Stromal cell of bone marrow (primary cell): ENCODE measurements around the gene CCDC88C.

Experiments
- DNase-seq: peaks from one replicate; pipeline ENCODE4 v3.0.0-alpha.2; 2012; ENCODE audit warnings: low read depth

Gene CCDC88C

DNA sequence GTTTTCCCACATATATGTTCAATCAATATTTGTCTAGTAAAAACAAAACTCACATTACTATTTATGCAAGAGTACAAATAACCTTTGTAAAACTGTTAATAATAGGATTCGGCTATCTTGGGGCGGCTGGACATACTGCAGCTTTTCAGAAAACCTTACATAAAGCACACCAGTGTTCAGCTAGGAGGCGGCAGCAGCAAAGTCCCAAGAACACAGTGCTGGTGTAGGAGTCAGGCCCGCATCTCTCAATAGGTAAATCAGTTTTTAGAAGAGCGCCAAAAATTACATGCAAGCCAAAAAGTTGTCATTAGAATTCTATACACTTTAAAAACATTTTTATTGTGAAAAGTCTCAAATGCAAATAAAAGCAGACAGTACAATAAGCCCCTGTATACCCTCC lies 37.5 kb downstream of the CCDC88C start:
- no peak for DNase-seq

DNA sequence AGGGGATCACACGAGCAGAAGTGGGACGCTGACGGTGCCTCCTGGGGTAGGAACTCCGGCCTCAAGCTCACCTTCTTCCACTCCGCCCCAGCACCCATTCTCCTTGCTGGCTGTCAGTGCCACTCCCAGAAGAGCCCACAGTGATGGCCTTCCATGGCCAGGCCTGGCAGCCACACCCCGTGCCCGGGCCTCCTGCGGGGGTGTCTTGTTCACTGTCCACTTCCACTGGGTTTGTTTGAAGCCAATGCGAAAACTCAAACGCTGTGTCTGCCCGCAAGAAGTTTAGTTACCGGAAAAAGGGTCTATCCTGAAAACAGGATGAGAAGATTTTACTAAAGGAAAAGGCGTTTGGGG lies 38.1 kb downstream of the CCDC88C start:
- no peak for DNase-seq

DNA sequence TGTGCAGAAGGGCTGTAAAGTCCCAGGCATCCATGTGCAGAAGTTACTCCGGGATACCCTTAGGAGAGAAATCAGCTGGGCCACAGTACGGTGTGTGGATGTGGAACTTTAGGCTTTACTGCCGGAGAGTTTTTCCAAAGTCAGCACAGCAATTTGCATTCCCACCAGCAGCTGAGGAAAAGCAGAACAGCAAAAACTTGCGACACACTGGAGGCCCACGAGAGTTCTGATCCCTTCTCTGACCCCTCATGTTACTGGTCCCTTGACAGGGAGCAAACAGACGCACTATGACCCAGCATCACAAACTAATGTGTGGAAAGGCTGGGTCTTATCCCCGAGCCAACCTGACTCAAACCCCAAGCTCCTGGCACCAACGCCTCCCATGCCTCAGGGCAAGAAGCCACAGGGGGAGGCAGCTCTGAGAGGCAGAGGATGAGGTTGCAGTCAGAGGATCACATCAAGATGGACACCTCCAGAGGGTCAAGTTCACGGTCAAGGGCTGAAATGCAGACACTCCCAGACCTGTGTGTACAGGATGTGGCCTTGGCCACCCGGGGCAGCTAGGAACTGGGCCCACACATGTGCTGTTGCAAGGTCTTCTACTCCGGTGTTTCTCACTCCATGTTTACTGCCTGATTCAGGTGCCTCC lies 38.6 kb downstream of the CCDC88C start:
- DNase-seq = no peak

DNA sequence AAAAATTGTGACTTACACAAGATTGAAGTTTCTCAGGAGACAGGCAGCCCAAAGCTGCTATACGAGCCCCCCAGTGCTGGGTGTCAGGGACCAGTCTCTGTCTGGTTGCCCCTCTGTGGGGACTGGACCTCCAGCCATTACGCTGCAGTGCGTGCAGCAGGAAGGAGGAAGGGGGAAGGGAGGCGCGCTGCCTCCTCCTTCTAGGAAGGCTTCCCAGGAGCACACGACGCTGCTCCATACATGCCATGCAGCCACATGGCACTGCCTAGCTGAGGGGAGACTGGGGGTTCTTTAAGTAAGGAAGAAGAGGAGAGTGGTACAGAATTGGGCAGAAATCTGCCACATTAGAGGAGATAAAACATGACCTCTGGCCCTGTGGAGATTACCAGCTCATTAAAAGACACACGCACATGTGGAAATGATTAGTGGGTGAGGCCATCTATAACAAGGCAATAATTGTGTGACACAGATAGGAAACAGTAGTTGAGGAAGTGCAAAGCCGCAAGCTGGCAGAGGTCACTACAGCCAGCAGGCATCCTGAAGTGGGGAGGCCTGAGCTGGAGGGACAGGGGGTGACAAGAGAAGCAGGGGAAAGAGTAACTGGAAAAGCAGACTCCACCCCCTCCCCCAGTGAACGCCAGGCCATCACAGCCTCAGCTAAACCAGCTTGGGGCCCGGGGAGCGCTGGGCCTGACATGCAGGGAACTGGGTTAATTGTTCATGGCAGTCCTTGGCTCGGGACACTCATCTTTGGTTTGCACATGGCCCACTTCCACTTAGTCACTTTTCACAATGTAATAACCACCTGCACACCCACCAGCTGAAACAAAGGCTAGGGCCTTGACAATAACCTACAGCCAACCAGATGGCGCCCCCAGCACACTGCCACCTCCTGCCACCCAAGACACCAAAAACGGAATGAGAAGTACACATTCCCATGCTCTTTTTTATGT lies 39.6 kb downstream of the CCDC88C start:
- DNase-seq = no peak

DNA sequence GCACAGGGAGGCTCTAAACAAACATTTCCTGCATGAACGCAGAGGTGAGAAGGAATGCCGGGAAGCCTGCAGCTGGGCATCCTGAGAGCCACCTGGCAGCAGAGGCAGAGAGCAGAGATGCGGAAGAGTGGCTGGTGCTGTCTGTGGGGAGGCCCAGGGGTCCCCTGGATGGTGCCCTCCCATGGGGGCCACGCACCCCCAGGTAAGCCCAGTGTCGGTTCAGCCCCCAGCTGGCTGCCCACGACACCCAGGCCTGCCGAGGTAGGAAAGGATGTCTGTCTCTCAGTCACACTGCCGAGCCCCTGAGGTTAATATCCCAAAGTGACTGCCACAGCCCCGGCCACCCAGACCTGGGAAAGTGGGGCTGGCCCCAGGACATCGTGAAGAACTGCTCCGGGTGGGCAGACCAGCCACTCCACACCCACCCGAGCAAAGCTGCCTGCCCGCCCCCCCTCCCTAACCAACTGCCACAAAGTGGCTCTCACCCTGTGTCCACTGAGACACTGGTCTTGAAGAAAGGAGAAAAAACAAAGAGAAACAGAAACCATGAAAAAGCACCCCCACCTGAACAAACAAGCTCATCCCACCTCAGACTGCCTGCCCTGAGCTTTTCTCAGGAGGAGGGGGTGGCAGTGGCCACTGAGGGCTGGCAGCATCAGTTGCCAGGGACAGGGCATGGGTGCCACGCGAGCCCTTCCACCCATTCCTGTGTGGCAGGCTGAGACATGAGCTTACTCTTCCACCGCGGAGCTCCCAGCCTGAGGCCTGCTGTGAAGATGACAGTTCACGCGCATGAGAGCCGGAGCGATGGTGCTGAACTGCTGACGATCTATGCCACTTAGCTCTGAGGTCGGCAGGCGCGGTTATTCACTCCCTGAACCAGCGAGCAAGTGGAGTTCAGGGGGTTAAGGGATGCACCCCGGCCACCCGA lies 40.8 kb downstream of the CCDC88C start:
- no peak for DNase-seq

DNA sequence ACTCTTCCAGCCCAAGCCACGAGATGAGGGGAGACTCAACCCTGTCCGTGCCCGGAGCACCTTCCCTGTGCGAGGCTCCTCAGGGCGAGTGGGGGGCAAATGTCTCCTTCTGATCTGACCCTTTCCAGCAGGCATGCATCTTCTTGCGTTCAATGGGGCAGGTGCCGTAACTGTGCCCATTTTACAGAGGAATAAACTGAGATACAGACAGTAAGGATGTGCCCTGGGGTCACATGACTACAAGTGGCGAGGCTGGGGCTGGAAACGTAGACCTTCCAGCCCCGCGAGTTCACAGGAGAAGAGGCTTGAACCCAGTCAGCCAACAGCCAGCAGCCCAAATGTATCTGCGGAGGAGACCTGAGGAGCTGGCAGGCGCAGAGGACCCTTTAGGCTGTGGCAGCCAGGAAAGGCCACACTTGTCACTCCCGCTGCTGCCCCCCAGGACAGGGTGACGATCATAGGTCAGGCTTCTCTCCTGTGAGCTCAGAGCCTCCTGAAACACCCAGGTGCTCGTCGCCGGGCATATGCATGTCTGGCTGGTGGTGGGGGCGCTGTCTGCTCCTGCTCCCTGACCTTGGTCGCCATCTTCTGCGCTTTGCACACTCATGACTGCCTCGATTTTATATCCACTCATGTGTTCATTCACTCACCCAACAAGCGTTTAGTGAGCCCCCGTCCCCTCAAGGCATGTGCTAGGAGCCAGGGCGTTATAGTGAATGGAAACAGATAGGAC lies 41.7 kb downstream of the CCDC88C start:
- DNase-seq = no peak

DNA sequence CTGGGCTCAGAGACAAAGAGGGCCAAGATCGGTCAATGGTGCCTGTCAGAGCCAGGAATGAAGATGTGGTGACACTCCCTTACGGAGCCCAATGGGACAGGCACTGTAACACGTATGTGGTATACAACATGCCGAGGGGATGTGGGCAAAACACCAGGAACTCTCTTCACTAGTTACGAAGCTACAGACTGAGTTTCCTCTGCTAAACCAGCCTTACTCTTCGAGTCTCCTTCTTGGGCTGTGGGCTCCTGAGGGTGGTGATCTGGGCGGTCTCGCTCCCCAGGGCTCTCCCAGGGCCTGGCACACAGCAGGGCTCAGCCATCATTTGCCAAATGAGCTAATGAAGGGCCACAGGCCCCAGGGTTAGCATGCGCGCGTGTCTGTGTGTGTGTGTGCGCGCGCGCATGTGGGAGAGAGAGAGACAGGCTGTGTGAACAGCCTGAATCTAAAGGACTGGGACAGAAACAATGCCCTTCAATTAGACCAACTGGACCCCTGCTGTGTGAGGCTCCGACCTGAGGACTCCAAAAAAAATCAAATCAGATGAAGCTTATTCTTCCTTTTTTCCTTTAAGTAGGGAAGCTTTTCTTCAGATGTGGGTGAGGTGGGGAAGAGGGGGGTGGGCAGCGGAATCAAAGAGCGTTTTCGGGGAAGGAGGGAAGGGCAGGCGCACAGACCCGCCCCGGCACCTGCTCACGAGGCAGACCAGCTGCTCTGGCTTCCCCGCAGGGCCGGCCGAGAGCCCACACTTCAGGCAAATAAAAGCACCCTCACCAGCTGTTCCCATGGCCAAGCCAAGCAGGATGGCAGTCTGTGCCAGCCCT lies 42.5 kb downstream of the CCDC88C start:
- no peak for DNase-seq

DNA sequence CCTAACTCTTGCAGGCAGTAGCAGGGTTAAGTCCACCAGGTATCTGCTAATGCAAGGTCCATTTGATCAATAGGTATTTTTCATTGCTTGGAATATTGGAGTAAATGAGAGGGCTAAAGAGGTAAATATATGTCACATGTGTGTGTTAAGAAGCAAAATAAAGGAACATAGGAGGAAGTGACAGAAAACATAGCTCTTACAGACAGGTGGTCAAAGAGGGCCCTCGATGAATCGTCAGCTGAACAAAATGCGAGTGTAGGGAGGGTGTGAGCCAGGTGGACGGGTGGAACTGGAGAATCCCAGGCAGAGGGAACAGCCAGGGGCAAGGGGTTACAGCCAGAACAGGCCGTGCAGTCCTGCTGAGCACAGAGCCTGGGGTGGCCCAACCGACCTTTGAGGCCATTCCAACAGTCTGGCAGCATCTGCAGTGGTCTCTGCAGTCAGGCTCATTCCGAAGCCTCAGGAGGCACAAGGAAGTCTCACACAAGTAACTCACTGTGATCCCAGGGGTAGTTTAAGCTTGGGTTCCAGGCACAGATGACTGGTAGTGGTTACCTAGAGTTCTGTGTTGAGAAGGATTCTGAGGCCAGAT lies 43.2 kb downstream of the CCDC88C start:
- no peak for DNase-seq

DNA sequence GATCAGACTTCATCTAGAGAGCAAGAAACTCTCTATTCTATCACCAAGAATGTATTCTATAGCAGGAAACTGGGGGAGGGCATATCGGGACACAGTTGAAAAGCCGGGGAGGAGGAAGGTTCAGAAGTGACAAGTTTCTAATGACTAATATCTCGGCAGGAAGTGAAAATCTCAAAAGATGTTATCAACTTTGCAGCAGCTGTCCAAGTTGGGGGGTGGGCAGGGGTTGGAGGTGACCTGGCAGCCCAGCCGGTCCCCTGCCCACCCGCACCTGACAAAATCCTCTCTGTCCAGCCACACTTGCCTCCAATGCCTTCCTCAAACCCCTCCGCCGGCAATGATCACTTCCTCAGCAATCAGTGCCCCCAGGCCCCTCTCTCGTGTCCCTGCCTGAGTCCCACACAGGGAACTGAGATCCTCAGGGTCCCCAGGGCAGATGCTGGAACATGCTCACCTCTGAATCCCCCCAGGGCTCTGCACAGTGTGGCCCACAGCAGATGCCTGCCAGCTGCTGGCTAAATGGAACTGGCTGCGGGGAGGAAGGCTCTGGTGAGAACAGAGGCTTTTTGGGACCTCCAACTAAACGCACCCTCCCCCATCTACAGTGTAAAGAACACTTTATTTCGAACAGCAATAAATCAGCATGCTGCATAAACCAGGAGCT lies 43.9 kb downstream of the CCDC88C start:
- DNase-seq = no peak

DNA sequence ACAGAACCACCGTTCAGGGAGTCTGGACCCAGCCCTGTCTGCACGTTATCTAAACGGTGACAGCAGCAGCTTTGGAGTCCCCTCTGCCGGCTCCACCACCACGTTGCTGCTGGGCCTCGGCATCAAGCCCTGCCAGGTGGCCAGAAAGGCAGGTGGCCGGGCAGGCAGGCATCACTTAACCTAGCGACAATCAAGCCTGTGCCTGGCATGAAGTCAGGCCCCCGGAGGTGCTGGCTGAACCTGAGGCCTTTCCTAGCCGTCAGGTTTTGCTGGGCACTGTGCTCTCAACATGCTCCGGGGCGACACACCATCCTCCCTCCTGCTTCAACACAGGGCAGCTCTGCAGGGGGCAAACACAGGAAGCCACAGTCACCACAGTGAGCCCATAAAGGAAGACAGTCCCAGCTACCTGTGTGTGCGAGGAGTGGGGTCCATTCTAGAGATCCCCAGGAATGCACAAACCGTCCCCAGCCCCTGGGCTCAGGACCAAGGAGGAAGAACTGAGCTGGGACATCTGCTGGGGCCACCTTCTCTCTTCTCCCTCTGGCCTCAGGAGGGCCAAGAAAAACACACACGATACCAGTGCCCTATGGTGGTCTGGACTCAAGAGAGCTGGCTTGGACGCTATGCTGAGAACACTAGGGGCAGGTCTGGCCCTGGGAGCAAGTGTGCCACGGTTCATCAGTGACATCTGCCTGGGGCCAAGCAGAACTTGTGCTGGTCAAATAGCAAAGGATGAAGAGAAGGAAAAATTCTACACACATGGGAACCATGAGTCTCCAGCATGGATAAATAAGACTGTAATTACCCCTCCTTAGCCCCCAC lies 44.7 kb downstream of the CCDC88C start:
- no peak for DNase-seq

DNA sequence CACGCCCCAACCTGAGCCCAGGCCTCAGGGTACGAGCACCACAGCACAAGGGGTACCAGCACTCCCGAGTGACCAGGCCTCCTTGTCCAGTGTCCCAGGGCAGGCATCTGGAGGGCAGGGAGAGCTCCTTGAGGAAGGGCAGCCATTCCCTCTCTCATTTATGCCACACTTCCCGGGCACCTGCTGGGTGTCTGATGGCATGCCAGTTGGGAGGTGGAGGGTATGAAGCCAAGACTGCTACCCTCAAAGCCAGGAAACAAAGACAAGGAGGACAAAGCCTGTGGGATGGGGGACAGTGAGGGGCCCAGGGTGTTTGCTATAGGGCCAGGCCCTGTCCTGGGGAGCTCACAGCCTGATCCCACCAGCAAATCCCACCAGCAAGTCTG lies 45.6 kb downstream of the CCDC88C start:
- DNase-seq = no peak

DNA sequence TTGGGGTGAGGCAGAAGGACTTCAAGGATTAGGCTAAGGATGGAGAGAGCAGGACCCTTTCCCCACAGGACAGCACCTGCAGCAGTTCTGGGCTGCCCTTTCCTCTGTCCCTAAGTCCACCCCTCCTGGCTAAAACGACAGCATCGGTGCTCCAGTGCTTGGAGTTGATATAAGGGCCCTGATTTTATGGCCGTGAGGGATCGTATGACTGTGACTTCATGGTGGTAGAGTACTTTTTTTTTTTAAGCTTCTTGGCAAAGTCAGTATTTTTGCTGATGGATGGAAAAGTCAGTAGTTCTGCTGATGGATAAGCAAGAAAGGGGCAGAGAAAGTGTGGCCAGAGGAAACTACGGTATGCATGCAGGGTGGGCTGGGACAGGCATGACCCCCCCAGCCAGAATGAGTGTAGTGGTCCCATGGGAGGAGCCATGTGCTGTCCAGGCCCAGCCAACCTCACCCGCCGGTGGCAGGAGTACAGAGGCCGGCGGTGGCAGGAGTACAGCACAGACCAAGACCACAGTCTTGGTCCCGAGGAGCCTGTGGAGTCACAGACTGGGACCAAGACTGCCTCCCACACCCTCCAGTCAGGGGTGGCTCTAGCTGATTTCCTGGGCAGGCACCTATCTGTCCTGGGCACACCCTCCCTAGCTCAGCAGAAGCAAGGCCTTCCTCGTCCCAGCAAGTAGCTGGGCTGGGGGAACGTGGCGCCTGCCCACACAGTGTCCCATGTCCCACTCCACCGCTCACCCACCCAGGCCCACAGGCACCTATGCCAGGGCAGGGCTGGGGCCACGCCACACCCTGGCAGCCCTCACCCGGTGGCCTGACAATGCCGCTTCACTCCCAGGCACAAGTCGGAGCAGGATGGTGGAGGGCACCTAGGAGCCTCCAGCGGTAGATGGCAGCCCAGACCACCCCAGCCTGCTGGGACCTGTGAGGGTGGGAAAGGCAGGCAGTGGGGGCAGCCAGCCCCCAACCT lies 46.3 kb downstream of the CCDC88C start:
- DNase-seq = no peak

DNA sequence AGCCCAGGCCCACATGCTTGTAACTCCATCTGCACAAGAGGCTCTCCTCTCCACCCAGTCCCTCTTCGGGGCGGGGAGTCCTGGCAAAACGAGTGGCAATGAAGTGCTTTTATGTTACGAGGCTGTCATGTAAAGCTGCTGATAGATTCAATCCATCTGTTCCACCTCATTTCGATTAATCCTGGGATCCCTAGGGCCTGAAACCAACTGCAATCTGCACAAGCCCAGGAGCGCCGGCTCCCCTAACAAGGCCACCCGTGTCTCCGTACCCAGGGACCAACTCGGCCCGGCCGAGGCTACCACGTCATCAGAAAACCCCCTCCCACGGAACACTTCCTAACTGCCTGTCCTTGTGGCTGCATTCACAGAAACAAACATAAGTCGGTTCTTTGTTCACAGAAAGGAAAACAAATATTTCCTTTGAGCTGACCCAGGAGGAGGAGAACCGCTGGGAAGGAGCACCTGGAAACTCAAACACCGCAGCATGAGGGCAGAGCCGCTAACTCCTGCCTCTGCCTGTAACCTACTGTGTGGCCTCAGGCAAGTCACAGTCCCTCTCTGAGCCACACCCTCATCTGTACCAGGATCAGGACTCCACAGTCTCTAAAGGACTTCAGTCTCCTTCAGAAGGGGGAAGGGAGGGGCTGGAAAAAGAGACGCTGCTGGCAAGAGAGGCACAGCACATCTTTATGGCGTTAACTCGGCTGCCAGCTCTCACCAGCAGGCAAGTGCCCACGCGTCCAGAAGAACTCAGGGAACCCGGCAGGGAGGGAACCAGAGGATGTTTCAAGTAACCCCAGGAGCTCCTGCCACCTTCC lies 47.8 kb downstream of the CCDC88C start:
- no peak for DNase-seq

DNA sequence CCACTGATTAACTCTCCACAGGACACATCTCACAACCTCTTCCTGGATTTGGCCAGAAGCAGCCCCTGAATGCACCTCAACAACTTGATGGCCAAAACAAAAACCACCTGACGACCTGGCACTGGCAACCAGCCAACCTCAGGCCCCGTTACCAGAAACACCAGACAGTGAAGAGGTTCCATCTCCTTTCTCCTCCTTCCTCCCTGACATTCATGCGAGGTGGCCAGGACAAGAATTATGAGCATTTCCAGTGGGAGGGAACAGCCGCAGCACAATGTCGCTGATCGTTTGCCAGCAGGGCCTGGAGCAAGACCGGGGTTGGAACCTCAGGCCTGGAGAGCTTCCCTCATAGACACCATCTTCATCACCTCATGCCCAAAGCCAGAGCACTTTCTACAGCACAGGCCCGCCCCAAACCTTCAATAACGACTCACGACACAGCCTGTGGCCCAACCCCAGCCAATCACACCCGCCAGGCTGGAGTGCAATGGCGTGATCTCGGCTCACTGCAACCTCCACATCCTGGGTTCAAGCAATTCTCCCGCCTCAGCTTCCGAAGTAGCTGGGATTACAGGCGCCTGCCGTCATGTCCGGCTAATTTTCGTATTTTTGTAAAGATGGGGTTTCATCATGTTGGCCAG lies 48.7 kb downstream of the CCDC88C start:
- DNase-seq = no peak

DNA sequence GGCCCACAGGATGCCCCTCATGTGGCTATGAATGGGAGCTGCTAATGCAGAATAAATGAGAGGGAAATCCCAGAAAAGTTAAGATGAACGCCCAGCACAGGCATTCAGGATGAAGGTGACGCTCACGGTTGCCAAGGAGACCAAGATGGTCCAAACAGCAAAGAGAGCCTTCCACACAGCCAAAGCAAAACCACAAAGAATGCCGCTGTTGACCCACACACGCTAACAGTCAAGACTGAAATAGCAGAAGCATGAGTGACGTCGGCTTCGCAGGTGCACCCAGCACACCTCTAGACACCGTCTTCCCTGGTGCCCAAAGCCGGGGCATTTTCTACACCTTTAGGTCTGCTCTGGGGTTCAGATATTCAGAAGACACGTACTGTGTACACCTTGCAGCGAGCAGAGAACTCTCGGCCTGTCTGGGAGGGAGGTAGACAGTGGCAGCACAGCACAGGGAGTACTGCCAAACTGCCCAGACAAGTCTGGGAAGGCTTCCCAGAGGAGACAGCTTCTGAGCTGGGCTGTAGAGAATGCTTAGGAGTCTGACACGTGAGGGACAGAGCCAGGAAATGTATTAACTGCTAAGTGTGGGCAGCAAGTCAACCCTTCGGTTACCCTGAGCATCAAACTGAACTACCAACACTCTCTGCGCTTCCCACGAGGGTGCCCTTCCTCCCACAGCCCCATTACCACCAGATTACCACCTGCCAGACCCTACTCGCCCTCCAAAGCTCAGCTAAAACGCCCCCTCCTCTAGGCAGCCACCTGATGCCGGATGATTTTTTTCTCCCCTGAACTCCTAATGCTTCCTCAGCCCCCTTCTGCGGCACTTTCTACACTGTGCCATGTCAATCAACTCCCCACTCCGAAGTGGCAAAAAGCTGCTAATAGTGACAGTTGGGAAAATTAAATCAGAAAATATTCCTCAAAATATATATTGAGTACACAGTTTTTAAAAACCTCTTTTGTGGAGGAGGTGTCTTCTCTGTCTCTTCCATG lies 50.1 kb downstream of the CCDC88C start:
- DNase-seq = peak; percentile 61
